ENCODE measurements around the gene FAM13A.

GRCh38 chr4:88843067-88843685, 213.8 kb downstream of the FAM13A start:
- TF ChIP-seq, protein P1, sequence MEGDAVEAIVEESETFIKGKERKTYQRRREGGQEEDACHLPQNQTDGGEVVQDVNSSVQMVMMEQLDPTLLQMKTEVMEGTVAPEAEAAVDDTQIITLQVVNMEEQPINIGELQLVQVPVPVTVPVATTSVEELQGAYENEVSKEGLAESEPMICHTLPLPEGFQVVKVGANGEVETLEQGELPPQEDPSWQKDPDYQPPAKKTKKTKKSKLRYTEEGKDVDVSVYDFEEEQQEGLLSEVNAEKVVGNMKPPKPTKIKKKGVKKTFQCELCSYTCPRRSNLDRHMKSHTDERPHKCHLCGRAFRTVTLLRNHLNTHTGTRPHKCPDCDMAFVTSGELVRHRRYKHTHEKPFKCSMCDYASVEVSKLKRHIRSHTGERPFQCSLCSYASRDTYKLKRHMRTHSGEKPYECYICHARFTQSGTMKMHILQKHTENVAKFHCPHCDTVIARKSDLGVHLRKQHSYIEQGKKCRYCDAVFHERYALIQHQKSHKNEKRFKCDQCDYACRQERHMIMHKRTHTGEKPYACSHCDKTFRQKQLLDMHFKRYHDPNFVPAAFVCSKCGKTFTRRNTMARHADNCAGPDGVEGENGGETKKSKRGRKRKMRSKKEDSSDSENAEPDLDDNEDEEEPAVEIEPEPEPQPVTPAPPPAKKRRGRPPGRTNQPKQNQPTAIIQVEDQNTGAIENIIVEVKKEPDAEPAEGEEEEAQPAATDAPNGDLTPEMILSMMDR (conservative IDR thresholded peaks at IDR 0.05) = no peak
- no peak for TF ChIP-seq EZH2 (IDR thresholded peaks at IDR 0.05; ENCODE audit: low read depth)

Measured in PC-9 (cell line).